GM12878 (cell line): ENCODE measurements around the gene SLC25A41.

Experiments
- ESRRA ChIP-seq: IDR thresholded peaks from 2 replicates; pipeline ENCODE4 v1.6.1; 2012; ENCODE audit warnings: mild to moderate bottlenecking, low read length, improper control_type of control experiment
- EZH2 ChIP-seq: IDR thresholded peaks from 2 replicates; pipeline ENCODE4 v1.6.1; 2012; ENCODE audit warnings: low read depth, mild to moderate bottlenecking, control low read depth, inconsistent platforms, low read length, borderline replicate concordance; ENCODE audit not compliant: control insufficient read depth

- TF ChIP-seq EZH2 (no peak), ESRRA (no peak)
These were observed 56.9 kb downstream of the SLC25A41 start for GRCh38 chr19:6376512-6377190.
